HTR-8/SVneo (cell line): Measurements from ENCODE around the gene ZNF609.
A peak's percentile ranks its signal among the peaks of the same experiment; 100 is the strongest.

ENCODE experiments used
- DNase-seq: peaks from one replicate; pipeline ENCODE4 v3.0.0; 2011; ENCODE audit warnings: low spot score, mixed read lengths; ENCODE audit not compliant: insufficient read length
- FAIRE-seq: peaks from 2 replicates; lab custom pipeline; 2011; peaks lifted over from hg19 to GRCh38; lab: Jason Lieb, UNC

ZNF609 gene

DNA sequence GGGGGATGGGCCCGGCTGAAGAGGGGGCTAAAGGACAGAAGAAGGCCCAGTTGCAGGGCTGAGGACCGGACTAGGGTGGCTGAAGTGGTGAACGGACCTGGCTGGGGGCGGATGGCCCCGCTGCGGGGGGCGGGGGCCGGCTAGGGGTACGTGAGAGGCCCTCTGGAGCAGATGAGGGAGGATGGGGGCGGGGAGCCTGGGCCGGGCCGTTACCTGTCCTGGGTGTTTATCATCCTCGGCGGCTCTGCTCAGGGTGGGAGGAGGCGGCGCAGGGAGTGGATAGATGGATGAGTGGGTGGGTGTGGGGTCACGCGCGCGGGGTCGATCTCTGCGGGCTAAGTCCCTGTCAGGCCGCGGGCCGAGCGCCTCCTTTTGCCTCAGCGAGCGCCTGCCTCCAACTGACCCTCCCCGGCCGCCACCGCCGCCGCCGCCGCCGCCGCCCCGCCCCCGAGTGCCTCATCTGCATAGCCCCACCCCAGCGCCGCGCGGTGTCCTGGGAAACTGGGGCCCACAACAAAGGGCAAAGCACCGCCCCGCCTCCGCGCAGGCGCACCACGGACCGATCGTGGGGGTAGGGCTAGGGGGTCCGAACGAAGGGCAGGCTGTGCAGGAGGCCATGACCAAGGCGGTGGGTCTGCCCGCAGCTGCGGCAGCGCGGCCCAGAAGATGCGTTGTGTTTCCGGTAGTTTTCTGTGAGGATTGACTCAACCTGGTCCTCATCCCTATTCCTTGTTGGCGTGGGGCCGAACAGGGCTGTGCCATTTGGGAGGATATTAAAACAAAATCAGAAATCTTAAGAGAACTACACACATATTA is 242.6 kb downstream of the ZNF609 start:
- FAIRE-seq (peak; percentile 23), DNase-seq (peak; percentile 97)

DNA sequence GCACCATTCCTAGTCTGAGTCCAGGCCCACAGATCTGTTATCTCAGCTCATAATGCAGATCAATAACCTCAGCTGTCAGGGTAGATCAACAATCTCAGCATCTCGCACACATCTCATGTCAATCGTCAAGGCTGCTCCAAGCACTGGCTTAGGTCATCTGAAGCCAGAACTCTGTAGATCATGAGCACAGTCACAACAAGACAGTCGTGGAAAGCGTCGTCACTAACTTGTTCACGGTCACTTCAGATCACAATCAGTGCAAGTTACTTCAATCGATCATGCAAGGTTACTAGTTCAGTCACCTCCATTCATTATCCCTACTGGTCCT is 243.2 kb downstream of the ZNF609 start:
- no peak for FAIRE-seq
- DNase-seq, result no peak

- no peak for FAIRE-seq
- no peak for DNase-seq
Measured at GRCh38 chr15:64705006-64705405, 244.6 kb downstream of the ZNF609 start.

- DNase-seq (no peak), FAIRE-seq (no peak)
Measured at GRCh38 chr15:64706011-64706911, 245.9 kb downstream of the ZNF609 start.

- FAIRE-seq, result no peak
- DNase-seq, result no peak
Measured at GRCh38 chr15:64710676-64711428, 250.5 kb downstream of the ZNF609 start.

DNA sequence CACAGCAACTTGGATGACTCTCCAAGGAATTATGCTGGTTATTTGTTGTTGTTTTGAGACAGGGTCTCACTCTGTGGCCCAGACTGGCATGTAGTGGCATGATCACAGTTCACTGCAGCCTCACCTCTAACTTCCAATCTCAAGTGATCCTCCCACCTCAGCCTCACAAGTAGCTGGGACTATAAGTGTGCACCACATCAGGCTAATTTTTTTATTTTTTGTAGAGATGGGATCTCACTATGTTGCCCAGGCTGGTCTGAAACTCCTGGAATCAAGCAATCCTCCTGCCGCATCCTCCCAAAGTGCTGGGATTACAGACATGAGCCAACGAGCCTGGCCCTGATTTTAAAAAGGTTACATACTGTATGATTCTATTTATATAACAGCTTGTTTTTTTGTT is 252.0 kb downstream of the ZNF609 start:
- DNase-seq, result no peak
- no peak for FAIRE-seq

DNA sequence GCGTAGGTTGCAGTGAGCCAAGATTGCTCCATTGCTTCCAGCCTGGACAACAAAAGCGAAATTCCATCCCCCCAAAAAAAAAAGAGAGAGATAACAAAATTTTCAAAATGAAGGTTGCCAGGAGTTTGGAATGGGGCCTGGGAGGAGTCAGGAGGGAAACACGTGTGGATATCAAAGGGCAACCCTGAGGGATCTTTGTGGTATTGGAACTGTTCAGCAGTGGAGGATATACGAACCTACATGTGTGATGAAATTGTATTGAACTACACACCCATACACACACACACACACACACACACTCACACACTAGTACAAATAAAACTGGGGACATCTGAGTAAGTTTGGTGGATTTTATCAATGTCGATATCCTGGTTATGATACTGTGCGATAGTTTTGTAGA is 253.2 kb downstream of the ZNF609 start:
- DNase-seq (no peak), FAIRE-seq (no peak)

DNA sequence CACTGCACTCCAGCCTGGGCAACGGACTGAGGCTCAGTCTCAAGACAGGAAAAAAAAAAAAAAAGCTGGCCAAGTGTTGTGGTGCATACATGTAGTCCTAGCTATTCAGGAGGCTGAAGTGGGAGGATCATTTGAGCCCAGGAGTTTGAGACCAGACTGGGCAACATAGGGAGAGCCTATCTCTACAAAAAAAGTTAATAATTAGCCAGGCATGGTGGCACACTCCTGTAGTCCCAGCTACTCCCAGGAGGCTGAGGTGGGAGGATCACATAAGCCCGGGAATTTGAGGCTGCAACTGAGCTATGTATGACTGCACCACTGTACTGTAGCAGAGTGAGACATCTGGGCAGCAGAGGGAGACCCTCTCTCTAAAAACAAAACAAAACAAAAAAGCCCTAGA is 256.1 kb downstream of the ZNF609 start:
- no peak for FAIRE-seq
- no peak for DNase-seq

DNA sequence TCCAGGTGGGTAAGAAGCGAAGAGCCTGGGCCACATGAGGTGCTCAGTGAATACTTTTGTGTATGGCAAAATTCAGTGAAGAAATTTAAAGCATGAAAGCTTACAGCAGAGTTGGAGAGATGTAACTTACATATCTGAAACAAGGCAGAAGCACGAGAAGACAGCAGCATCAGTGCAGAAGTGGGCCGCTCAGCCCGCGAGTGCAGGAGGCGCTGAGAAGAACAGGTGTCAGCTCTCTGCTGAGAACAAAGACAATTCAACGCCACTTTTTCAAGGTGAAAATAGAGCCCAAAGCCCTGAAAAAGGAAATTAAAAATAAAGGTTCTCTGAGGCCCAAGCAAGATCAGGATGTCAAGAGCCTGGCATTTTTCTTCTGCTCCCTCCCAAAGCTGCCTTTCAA is 256.8 kb downstream of the ZNF609 start:
- FAIRE-seq, result no peak
- DNase-seq, result no peak

- no peak for DNase-seq
- no peak for FAIRE-seq
Measured at GRCh38 chr15:64717735-64718495, 257.5 kb downstream of the ZNF609 start.

DNA sequence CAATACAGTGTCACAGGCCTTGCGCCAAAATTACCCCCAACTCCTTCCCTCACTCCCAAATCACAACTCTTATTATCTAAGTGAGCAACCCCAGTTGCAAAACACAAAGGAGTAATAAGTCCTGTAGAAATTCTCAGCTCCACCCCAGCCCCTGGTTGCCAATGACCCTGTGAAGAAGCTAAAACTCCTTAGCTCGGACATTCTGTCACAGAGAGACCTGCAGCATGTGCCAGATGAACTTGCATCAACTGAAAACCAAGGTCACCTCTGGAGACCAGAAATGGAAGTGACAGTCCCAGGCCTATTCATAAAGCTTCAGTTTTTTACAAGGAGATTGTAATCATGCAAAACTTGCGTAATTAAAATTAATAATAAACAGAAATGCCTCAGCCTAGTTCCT is 259.8 kb downstream of the ZNF609 start:
- no peak for FAIRE-seq

GRCh38 chr15:64730151-64730550 is 269.8 kb downstream of the ZNF609 start:
- DNase-seq (no peak), FAIRE-seq (no peak)

More for the DNA sequence above, 259.8 kb downstream of the ZNF609 start:
- DNase-seq, result no peak

GRCh38 chr15:64731012-64731804 is 270.8 kb downstream of the ZNF609 start:
- peak; percentile 71 for DNase-seq
- FAIRE-seq, result no peak

GRCh38 chr15:64731805-64732151 is 271.4 kb downstream of the ZNF609 start:
- no peak for FAIRE-seq
- no peak for DNase-seq

GRCh38 chr15:64732156-64732860 is 271.9 kb downstream of the ZNF609 start:
- FAIRE-seq (no peak), DNase-seq (no peak)
